Muscle of leg (tissue), 11 donors: ENCODE results near the gene DNER. TPM values are rescaled to one million over a fixed set of nuclear protein-coding genes. Genes with fewer than 3 reads are reported as not detected.
"Not testable (repeated sequence)": the region's sequence is repeated elsewhere in the genome, so short reads cannot be mapped to it uniquely, and the experiment has no call there.

Experiments used
- DNase-seq: peaks from one replicate; pipeline ENCODE4 v3.0.0; 2013
- H3K27ac ChIP-seq: one replicate; pipeline ENCODE4 v1.5.1; 2013; ENCODE audit warnings: mild to moderate bottlenecking, low read length, control low read depth
- H3K27me3 ChIP-seq: one replicate; pipeline ENCODE4 v1.6.1; 2013; ENCODE audit warnings: low read length; ENCODE audit not compliant: control insufficient read depth, insufficient read depth
- H3K36me3 ChIP-seq: one replicate; pipeline ENCODE4 v1.6.1; 2013; ENCODE audit warnings: low read length; ENCODE audit not compliant: control insufficient read depth, insufficient read depth
- H3K4me1 ChIP-seq: one replicate; pipeline ENCODE4 v1.6.1; 2013; ENCODE audit warnings: low read length; ENCODE audit not compliant: control insufficient read depth, insufficient read depth
- H3K4me3 ChIP-seq: one replicate; pipeline ENCODE4 v1.5.1; 2013; ENCODE audit warnings: low read length, control low read depth
- H3K9me3 ChIP-seq: replicated peaks from 2 replicates; pipeline ENCODE4 v1.6.1; 2013; ENCODE audit warnings: low read depth, low read length; ENCODE audit not compliant: control insufficient read depth
- WGBS: methylation state at CpG from one replicate; pipeline ENCODE4 v1.1.5; 2013; ENCODE audit warnings: missing lambda C conversion rate; ENCODE audit not compliant: insufficient coverage; 5-methylcytosine and 5-hydroxymethylcytosine counted together
- polyA plus RNA-seq, 8 donors: library from polyadenylated mRNA; unstranded; fragments of 120-200 nt; gene quantifications; one replicate each; pipeline versions ENCODE4 v1.2.1 to v1.2.3, GENCODE V29; 2013; ENCODE audit warnings: inconsistent platforms in 1 of 8, low replicate concordance in 1 of 8; ENCODE audit not compliant: insufficient read length in 8 of 8, insufficient read depth in 1 of 8
- total RNA-seq: library from RNA; stranded (reverse); fragments of 120-200 nt; gene quantifications from one replicate; pipeline ENCODE4 v1.2.4, GENCODE V29; 2013

Gene DNER
- total and polyA plus RNA-seq, 9 donors: 0.57 to 3.2 (median 1.8) TPM

- Histone ChIP-seq H3K4me3 (no peak overlapping the region), H3K4me1 (no peaks in the 10 kb centered on the region), H3K36me3 (no peaks in the 10 kb centered on the region), H3K27ac (no peak overlapping the region), H3K27me3 (no peaks in the 10 kb centered on the region), H3K9me3 (no peaks in the 10 kb centered on the region)
- WGBS: no CpG with 5 or more reads among the region's 1 CpG
- DNase-seq: no peak
These were observed 202.8 kb downstream of the DNER start for GRCh38 chr2:229511524-229511923.

- H3K4me1 ChIP-seq, H3K27me3 ChIP-seq, DNase-seq, H3K27ac ChIP-seq, H3K36me3 ChIP-seq, H3K4me3 ChIP-seq, H3K9me3 ChIP-seq: not testable (repeated sequence)
- no CpG with 5 or more reads among the region's 4 CpGs for whole genome bisulfite sequencing
These were observed 207.7 kb downstream of the DNER start for GRCh38 chr2:229506699-229507098.

GRCh38 chr2:229501051-229501794 lies 213.1 kb downstream of the DNER start:
- DNase-seq: no peak
- no peak overlapping the region for H3K4me3 ChIP-seq
- no CpG with 5 or more reads among the region's 2 CpGs for WGBS
- no peak overlapping the region for H3K27ac ChIP-seq
- no peaks in the 10 kb centered on the region for H3K27me3 ChIP-seq
- H3K36me3 ChIP-seq: no peaks in the 10 kb centered on the region
- H3K9me3 ChIP-seq: no peaks in the 10 kb centered on the region
- H3K4me1 ChIP-seq: no peaks in the 10 kb centered on the region

- H3K9me3 ChIP-seq: peaks cover 6% of the 10 kb centered on the region
- H3K36me3 ChIP-seq: no peaks in the 10 kb centered on the region
- no peak overlapping the region for H3K4me3 ChIP-seq
- no peak for DNase-seq
- no peaks in the 10 kb centered on the region for H3K27me3 ChIP-seq
- H3K27ac ChIP-seq: no peak overlapping the region
- H3K4me1 ChIP-seq: no peaks in the 10 kb centered on the region
- no CpG with 5 or more reads among the region's 2 CpGs for WGBS
These were observed 222.3 kb downstream of the DNER start for GRCh38 chr2:229492034-229492433.

DNA sequence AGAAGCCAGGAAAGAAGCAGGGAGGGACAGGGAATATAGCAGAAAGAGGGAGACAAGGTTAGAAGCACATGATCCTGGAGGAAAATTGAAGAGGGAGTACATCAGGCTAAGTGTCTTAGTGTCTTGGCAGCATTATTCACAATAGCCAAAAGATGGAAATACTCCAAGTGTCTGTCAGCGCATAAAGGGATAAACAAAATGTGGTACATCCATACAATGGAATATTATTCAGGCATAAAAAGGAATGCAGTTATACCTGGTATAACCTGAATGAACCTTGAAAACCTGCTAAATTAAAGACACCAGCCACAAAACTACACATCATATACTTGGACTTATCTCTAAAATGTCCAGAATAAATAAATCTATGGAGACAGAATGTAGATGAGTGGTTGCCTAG lies 224.2 kb downstream of the DNER start:
- H3K27me3 ChIP-seq: no peaks in the 10 kb centered on the region
- H3K4me3 ChIP-seq: no peak overlapping the region
- no peak for DNase-seq
- H3K9me3 ChIP-seq: peaks cover 6% of the 10 kb centered on the region
- no peaks in the 10 kb centered on the region for H3K36me3 ChIP-seq
- H3K4me1 ChIP-seq: peaks cover 3% of the 10 kb centered on the region
- no CpG with 5 or more reads among the region's 1 CpG for WGBS
- H3K27ac ChIP-seq: no peak overlapping the region

DNA sequence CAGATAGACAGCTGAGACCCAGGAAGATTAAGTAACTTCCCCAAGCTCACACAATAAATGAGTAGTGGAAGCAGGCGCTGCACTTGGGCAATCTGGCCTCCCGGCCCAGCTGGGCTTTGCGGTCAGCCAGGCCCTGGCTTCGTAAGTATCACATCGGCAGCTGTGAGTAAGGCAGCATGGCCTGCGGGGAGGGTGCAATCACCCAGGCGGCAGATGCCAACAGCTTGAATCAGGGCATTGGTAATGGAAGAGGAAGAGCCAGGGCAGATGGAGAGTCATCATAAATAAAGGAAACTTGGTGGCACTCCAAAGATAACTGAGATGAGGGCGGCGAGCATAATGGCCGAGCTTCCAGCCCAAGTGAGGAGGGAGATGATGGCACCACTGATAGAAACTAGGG lies 225.3 kb downstream of the DNER start:
- no peak overlapping the region for H3K4me3 ChIP-seq
- H3K27ac ChIP-seq: no peak overlapping the region
- H3K4me1 ChIP-seq: peaks cover 3% of the 10 kb centered on the region
- no peaks in the 10 kb centered on the region for H3K27me3 ChIP-seq
- peaks cover 6% of the 10 kb centered on the region for H3K9me3 ChIP-seq
- 92% methylated on average over 8 of the region's 10 CpGs for WGBS
- no peaks in the 10 kb centered on the region for H3K36me3 ChIP-seq
- DNase-seq: no peak

GRCh38 chr2:229488232-229488631 lies 226.1 kb downstream of the DNER start:
- no peak overlapping the region for H3K27ac ChIP-seq
- 95% methylated on average over 2 of the region's 4 CpGs for WGBS

DNA sequence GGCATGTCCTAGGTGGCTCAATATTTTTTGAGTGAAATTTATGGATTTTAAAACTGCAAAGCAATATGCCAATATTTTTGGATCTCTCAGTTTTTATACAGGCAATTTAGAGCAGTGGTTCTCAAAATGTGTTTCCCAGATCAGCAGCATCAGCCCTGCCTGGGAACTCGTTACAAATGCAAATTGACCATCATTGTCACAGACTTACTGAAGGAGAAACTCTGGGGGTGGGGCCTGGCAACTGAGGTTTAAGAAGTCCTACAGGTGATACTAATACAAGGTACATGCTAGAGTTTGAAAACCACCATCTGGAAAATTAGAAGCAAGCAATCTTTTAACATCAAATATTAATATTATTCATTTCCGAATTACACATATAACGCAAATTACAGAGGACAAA lies 227.7 kb downstream of the DNER start:
- DNase-seq: no peak
- Histone ChIP-seq H3K9me3 (peaks cover 6% of the 10 kb centered on the region), H3K27me3 (no peaks in the 10 kb centered on the region), H3K27ac (no peak overlapping the region), H3K4me3 (no peak overlapping the region), H3K36me3 (no peaks in the 10 kb centered on the region), H3K4me1 (peaks cover 3% of the 10 kb centered on the region)
- WGBS: no CpG with 5 or more reads among the region's 3 CpGs

More at GRCh38 chr2:229488232-229488631, 226.1 kb downstream of the DNER start:
- no peak for DNase-seq
- H3K9me3 ChIP-seq: peaks cover 6% of the 10 kb centered on the region
- no peaks in the 10 kb centered on the region for H3K36me3 ChIP-seq
- H3K4me3 ChIP-seq: no peak overlapping the region
- H3K27me3 ChIP-seq: no peaks in the 10 kb centered on the region
- peaks cover 3% of the 10 kb centered on the region for H3K4me1 ChIP-seq

DNA sequence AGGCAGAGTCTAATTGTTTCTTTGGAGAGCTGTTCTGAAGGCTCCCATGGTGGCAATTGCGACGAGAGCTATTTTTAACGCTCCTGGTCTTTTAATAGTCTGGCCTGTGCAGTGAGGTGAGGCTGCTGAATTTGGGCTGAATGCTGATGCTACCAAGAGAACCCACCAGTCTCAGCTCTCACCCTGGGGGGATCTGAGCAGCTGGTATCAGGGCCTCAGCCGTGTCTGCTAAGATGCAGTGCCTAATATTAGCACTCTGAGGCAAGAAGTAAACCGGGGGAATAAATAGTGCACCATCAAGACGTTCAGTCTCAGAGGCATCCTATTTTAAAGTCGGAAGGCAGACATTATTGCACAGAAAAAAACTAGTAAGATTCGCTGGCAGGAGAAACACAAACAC lies 228.5 kb downstream of the DNER start:
- Histone ChIP-seq H3K27ac (no peak overlapping the region), H3K9me3 (peaks cover 6% of the 10 kb centered on the region), H3K4me1 (peaks cover 3% of the 10 kb centered on the region), H3K4me3 (no peak overlapping the region), H3K36me3 (no peaks in the 10 kb centered on the region), H3K27me3 (no peaks in the 10 kb centered on the region)
- whole genome bisulfite sequencing: 26% methylated on average over 3 of the region's 8 CpGs
- peak; percentile 58 for DNase-seq

DNA sequence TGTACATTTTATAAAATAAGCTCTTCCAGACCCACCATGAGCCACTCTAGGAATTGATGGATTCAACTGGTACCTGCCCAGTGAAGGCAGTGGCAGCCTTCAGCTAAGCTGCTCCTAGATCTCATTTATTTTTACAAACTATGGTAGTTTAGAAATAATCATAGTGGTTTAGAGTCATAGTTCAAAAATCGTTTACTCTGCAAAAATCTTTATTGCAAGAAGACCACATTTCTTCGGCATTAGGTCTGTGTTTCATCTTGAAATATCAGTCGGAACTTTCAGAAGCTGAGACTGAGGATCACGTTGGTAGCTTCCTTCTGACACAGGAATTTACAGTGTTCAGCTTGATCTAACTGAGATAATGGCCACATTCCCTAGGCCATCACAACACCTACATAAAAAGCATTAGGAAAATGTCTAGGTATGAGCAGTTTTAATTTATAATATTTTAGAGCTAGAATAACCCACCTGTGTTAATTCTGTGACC lies 237.0 kb downstream of the DNER start:
- Histone ChIP-seq H3K4me3 (no peak overlapping the region), H3K9me3 (no peaks in the 10 kb centered on the region), H3K27ac (no peak overlapping the region), H3K27me3 (no peaks in the 10 kb centered on the region), H3K4me1 (peaks cover 2% of the 10 kb centered on the region), H3K36me3 (no peaks in the 10 kb centered on the region)
- DNase-seq: no peak
- WGBS: 73% methylated on average over 2 of the region's 4 CpGs
